Fibroblast of lung (primary cell): ENCODE data around the gene SOX13. TPM values are rescaled to one million over a fixed set of nuclear protein-coding genes. Genes with fewer than 3 reads are reported as not detected.

Experiments used
- DNase-seq, 2 donors: peaks; one replicate each; pipeline versions ENCODE4 v3.0.0 to v3.0.0-alpha.2; 2010; ENCODE audit warnings: low read depth in 2 of 2
- H2AFZ ChIP-seq: 2 replicates; pipeline ENCODE4 v1.5.1; 2012; ENCODE audit warnings: low read length, control low read depth, inconsistent platforms
- H3K27ac ChIP-seq: 2 replicates; pipeline ENCODE4 v1.5.1; 2011; ENCODE audit warnings: low read length, control low read depth; ENCODE audit not compliant: insufficient read depth
- H3K27me3 ChIP-seq: 2 replicates; pipeline ENCODE4 v1.5.1; 2011; ENCODE audit warnings: mild to moderate bottlenecking, low read length; ENCODE audit not compliant: control insufficient read depth, insufficient read depth
- H3K36me3 ChIP-seq: 2 replicates; pipeline ENCODE4 v1.5.1; 2011; ENCODE audit warnings: low read length; ENCODE audit not compliant: control insufficient read depth, insufficient read depth
- H3K4me1 ChIP-seq: 2 replicates; pipeline ENCODE4 v1.5.1; 2011; ENCODE audit warnings: low read length; ENCODE audit not compliant: control insufficient read depth, insufficient read depth; ENCODE audit errors: extremely low read depth
- H3K4me2 ChIP-seq: 2 replicates; pipeline ENCODE4 v1.5.1; 2011; ENCODE audit warnings: low read length, control low read depth; ENCODE audit not compliant: insufficient read depth; ENCODE audit errors: extremely low read depth
- H3K4me3 ChIP-seq, 4 experiments: fragments of 200-600 bp in 1 of 4; sonication (generic) in 1 of 4; replicated peaks in 1 of 4; 2 replicates each; pipeline ENCODE4 v1.5.1; 2011 to 2016; ENCODE audit warnings: low read length in 4 of 4, low read depth in 3 of 4, mild to moderate bottlenecking in 3 of 4, control low read depth in 2 of 4, inconsistent platforms in 1 of 4, mixed read lengths in 1 of 4; ENCODE audit not compliant: insufficient read depth in 1 of 4; ENCODE audit errors: control extremely low read depth in 1 of 4
- H3K79me2 ChIP-seq: 2 replicates; pipeline ENCODE4 v1.5.1; 2012; ENCODE audit warnings: mild to moderate bottlenecking, low read length, inconsistent platforms; ENCODE audit not compliant: control insufficient read depth, insufficient read depth
- H3K9ac ChIP-seq: 2 replicates; pipeline ENCODE4 v1.5.1; 2011; ENCODE audit warnings: mild to moderate bottlenecking, low read length, control low read depth; ENCODE audit not compliant: insufficient read depth
- H3K9me3 ChIP-seq: 2 replicates; pipeline ENCODE4 v1.5.1; 2012; ENCODE audit warnings: low read depth, low read length; ENCODE audit not compliant: control insufficient read depth, insufficient read depth
- H4K20me1 ChIP-seq: 2 replicates; pipeline ENCODE4 v1.5.1; 2011; ENCODE audit warnings: low read length; ENCODE audit not compliant: control insufficient read depth, insufficient read depth; ENCODE audit errors: extremely low read depth
- EZH2 ChIP-seq: IDR thresholded peaks from 2 replicates; pipeline ENCODE4 v1.5.1; 2012; ENCODE audit warnings: low read length, control low read depth, mild to moderate bottlenecking; ENCODE audit errors: missing control alignments
- polyA plus RNA-seq, 2 donors: library from polyadenylated mRNA; depleted of rRNA in 1 of 2; stranded (reverse) in 1 of 2; unstranded in 1 of 2; fragments of >200 nt; gene quantifications; 2 replicates each; pipeline ENCODE4 v1.2.1, GENCODE V29; 2011 to 2012; ENCODE audit warnings: missing spikeins in 1 of 2
- total RNA-seq: library from RNA; depleted of rRNA; stranded (reverse); fragments of >200 nt; gene quantifications from 2 replicates; pipeline ENCODE4 v1.2.1, GENCODE V29; 2014
- TF ChIP-seq, protein P1 (sequence below), 2 donors: IDR thresholded peaks in 1 of 2; conservative IDR thresholded peaks in 1 of 2; 1 replicate in 1 of 2; 2 replicates in 1 of 2; pipeline ENCODE4 v1.5.1; 2011 to 2012; ENCODE audit warnings: low read length in 2 of 2, control low read depth in 1 of 2, inconsistent platforms in 1 of 2, low read depth in 1 of 2, mild to moderate bottlenecking in 1 of 2

Gene SOX13
- total and polyA plus RNA-seq, 2 donors (not counting 1 experiment from before 2014, with no cell fraction given) = 2.0 to 5.5 TPM

DNA sequence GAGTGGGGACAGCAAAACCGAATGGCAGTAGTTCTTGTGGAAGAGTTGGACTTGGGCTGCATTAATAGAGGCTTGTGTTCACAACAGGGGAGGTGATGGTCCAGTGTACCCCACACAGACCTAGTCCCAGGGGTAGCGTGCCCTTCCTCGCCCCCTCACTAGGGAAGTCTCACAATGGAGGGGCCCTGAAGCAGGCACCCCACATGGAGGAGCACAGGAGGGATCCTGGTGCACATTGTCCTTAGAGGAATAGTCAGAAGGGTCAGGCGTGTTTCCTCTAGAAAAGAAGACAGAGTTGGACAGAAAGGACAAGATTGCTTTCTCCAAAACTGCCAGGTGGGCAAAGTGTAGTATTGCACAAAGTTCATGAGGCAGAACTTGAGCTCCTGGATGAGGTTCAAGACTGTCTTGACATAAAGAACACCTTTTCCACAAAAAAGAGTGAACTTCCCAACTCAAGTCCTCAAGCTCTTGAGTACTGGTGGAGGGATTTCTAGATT, 55.6 kb downstream of the SOX13 start:
- Histone ChIP-seq H3K27me3 (no peaks in the 10 kb centered on the region), H3K79me2 (no peaks in the 10 kb centered on the region), H2AFZ (peak overlapping the region; percentile 31), H3K9me3 (no peaks in the 10 kb centered on the region), H3K36me3 (no peaks in the 10 kb centered on the region), H3K9ac (no peak overlapping the region), H3K4me3 (no peak overlapping the region), H3K27ac (no peak overlapping the region), H3K4me2 (no peak overlapping the region), H3K4me1 (peaks cover 19% of the 10 kb centered on the region), H4K20me1 (no peaks in the 10 kb centered on the region)
- TF ChIP-seq EZH2 = no peak
- TF ChIP-seq, protein P1, sequence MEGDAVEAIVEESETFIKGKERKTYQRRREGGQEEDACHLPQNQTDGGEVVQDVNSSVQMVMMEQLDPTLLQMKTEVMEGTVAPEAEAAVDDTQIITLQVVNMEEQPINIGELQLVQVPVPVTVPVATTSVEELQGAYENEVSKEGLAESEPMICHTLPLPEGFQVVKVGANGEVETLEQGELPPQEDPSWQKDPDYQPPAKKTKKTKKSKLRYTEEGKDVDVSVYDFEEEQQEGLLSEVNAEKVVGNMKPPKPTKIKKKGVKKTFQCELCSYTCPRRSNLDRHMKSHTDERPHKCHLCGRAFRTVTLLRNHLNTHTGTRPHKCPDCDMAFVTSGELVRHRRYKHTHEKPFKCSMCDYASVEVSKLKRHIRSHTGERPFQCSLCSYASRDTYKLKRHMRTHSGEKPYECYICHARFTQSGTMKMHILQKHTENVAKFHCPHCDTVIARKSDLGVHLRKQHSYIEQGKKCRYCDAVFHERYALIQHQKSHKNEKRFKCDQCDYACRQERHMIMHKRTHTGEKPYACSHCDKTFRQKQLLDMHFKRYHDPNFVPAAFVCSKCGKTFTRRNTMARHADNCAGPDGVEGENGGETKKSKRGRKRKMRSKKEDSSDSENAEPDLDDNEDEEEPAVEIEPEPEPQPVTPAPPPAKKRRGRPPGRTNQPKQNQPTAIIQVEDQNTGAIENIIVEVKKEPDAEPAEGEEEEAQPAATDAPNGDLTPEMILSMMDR (conservative IDR thresholded peaks at IDR 0.05 in 1 of 2, IDR thresholded peaks at IDR 0.05 in 1 of 2; ENCODE audit: low read depth in 1 of 2, low read length in 2 of 2) = no peak
- DNase-seq = no peak

DNA sequence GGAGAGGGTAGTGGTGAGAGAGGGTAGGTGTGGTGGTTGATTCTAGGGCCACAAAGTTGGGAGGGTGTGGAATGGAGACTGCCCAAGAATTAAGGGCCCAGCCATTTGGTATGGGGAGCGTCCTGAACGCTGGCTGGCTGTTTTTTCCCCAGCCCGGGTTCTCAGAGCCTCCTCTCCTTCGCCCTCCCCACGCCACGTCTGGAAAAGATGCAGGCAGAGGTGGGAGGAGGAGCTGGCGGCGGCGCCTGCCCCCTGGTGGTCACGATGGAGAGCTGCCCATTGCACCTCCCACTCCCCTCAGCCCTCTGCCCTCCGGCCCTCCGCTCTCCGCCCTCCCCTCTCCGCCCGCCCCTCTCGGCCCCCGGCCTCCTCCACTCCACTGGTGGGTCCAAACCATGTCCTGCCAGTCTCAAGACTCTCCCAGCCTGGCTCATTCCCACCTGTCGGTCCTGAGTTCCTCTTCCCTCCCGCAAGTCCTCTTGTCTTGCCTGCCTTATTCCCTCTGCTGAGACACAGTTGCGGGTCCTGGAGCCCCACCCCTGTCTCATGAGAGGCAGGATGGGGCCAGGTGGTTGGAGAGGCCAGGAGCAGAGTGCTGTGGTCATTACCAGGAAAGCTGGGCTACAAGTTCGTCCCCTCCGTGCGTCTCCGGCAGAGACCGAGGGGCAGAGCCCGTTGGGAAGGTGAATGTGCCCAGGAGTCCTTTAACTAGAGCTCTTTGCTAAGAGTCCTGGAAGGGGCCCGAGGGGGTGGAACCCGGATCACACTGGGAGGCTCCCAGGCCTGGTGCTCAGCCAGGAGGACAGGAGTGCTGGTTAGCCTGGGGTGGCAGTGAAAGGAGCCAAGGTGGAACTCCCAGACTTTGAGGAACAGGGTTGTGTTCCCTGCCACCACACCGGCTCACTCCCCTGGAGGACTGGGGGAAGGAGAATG, 56.3 kb downstream of the SOX13 start:
- H3K79me2 ChIP-seq = no peaks in the 10 kb centered on the region
- no peak overlapping the region for H3K4me3 ChIP-seq
- H3K36me3 ChIP-seq = no peaks in the 10 kb centered on the region
- no peak overlapping the region for H3K9ac ChIP-seq
- TF ChIP-seq EZH2 = no peak
- TF ChIP-seq, protein P1 (conservative IDR thresholded peaks at IDR 0.05 in 1 of 2, IDR thresholded peaks at IDR 0.05 in 1 of 2; ENCODE audit: low read depth in 1 of 2, low read length in 2 of 2) = peak; percentile 62 to 78
- H3K4me1 ChIP-seq = peaks cover 19% of the 10 kb centered on the region
- peak overlapping the region; percentile 31 for H2AFZ ChIP-seq
- no peak overlapping the region for H3K4me2 ChIP-seq
- H3K27me3 ChIP-seq = no peaks in the 10 kb centered on the region
- no peaks in the 10 kb centered on the region for H4K20me1 ChIP-seq
- no peak overlapping the region for H3K27ac ChIP-seq
- peak; percentile 59 to 67 for DNase-seq
- H3K9me3 ChIP-seq = no peaks in the 10 kb centered on the region

DNA sequence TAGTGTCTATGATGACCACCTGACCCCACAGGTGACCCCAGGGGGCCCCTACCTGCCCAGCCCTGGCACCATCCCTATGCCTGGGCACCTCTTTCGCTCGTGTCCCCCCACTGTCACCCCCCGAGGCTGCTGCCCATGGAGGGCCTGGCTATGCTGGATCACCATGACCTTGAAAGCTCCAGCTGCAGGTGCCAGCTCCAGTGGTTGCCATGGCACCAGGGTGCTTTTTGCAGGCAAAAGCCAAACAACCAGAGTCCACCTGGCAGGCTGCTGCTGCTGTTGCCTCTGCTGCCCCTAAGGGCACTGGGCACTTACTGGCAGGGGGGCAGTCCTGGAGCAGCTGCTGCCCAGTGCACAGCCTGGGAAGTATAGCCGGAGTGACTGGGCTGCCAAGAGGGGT, 57.3 kb downstream of the SOX13 start:
- no peaks in the 10 kb centered on the region for H3K36me3 ChIP-seq
- no peaks in the 10 kb centered on the region for H4K20me1 ChIP-seq
- no peaks in the 10 kb centered on the region for H3K79me2 ChIP-seq
- H3K4me3 ChIP-seq = no peak overlapping the region
- TF ChIP-seq EZH2 = no peak
- TF ChIP-seq, protein P1 (conservative IDR thresholded peaks at IDR 0.05 in 1 of 2, IDR thresholded peaks at IDR 0.05 in 1 of 2; ENCODE audit: low read depth in 1 of 2, low read length in 2 of 2) = no peak
- no peak overlapping the region for H2AFZ ChIP-seq
- no peak overlapping the region for H3K4me2 ChIP-seq
- peaks cover 19% of the 10 kb centered on the region for H3K4me1 ChIP-seq
- no peak for DNase-seq
- no peak overlapping the region for H3K27ac ChIP-seq
- H3K9ac ChIP-seq = no peak overlapping the region
- H3K27me3 ChIP-seq = no peaks in the 10 kb centered on the region
- H3K9me3 ChIP-seq = no peaks in the 10 kb centered on the region
